ES-I3 (cell line): ENCODE results near the gene DDI2.

Source experiments
- H3K36me3 ChIP-seq: 2 replicates; pipeline ENCODE4 v1.6.1; 2013; ENCODE audit warnings: mild to moderate bottlenecking, low read length, control low read depth, moderate library complexity; ENCODE audit not compliant: insufficient read depth
- H3K4me1 ChIP-seq: 2 replicates; pipeline ENCODE4 v1.6.1; 2013; ENCODE audit warnings: mild to moderate bottlenecking, control low read depth, low read length; ENCODE audit not compliant: insufficient read depth
- H3K9ac ChIP-seq: 2 replicates; pipeline ENCODE4 v1.6.1; 2013; ENCODE audit warnings: low read depth, mild to moderate bottlenecking, low read length, moderate library complexity
- H3K9me3 ChIP-seq: 2 replicates; pipeline ENCODE4 v1.6.1; 2013; ENCODE audit warnings: mild to moderate bottlenecking, low read length, moderate library complexity; ENCODE audit not compliant: control insufficient read depth, insufficient read depth

The DDI2 gene

GRCh38 chr1:15620155-15620545 lies 2.9 kb downstream of the DDI2 start:
- Histone ChIP-seq H3K9ac (no peak overlapping the region), H3K36me3 (0 out of 2 replicates have a peak, but pooled peaks cover 3% of the 10 kb centered on the region), H3K4me1 (peaks cover 9% of the 10 kb centered on the region), H3K9me3 (no peaks in the 10 kb centered on the region)

- H3K36me3 ChIP-seq: 0 out of 2 replicates have a peak, but pooled peaks cover 3% of the 10 kb centered on the region
- no peaks in the 10 kb centered on the region for H3K9me3 ChIP-seq
- H3K4me1 ChIP-seq: peaks cover 4% of the 10 kb centered on the region; the same call in 1 of the 2 replicates
- no peak overlapping the region for H3K9ac ChIP-seq
Measured at GRCh38 chr1:15620902-15621682, 3.8 kb downstream of the DDI2 start.

GRCh38 chr1:15621975-15622374 lies 4.7 kb downstream of the DDI2 start:
- H3K9me3 ChIP-seq: no peaks in the 10 kb centered on the region
- no peak overlapping the region for H3K9ac ChIP-seq
- H3K4me1 ChIP-seq: peaks cover 4% of the 10 kb centered on the region; the same call in 1 of the 2 replicates
- 0 out of 2 replicates have a peak, but pooled peaks cover 3% of the 10 kb centered on the region for H3K36me3 ChIP-seq

- H3K36me3 ChIP-seq: peaks cover 6% of the 10 kb centered on the region; the same call in 1 of the 2 replicates
- peaks cover 4% of the 10 kb centered on the region; the same call in 1 of the 2 replicates for H3K4me1 ChIP-seq
- no peak overlapping the region for H3K9ac ChIP-seq
- H3K9me3 ChIP-seq: no peaks in the 10 kb centered on the region
Measured at GRCh38 chr1:15622712-15623373, 5.6 kb downstream of the DDI2 start.

GRCh38 chr1:15623435-15623834 lies 6.2 kb downstream of the DDI2 start:
- peaks cover 6% of the 10 kb centered on the region; the same call in 1 of the 2 replicates for H3K36me3 ChIP-seq
- H3K9ac ChIP-seq: no peak overlapping the region
- H3K4me1 ChIP-seq: peaks cover 4% of the 10 kb centered on the region; the same call in 1 of the 2 replicates
- H3K9me3 ChIP-seq: no peaks in the 10 kb centered on the region

- H3K4me1 ChIP-seq: peaks cover 4% of the 10 kb centered on the region; the same call in 1 of the 2 replicates
- H3K9me3 ChIP-seq: no peaks in the 10 kb centered on the region
- no peak overlapping the region for H3K9ac ChIP-seq
- H3K36me3 ChIP-seq: peaks cover 6% of the 10 kb centered on the region; the same call in 1 of the 2 replicates
Measured at GRCh38 chr1:15624133-15624714, 7.0 kb downstream of the DDI2 start.

GRCh38 chr1:15625056-15625917 lies 8.0 kb downstream of the DDI2 start:
- Histone ChIP-seq H3K9me3 (no peaks in the 10 kb centered on the region), H3K9ac (no peak overlapping the region), H3K4me1 (no peaks in the 10 kb centered on the region), H3K36me3 (peaks cover 6% of the 10 kb centered on the region; the same call in 1 of the 2 replicates)

- no peaks in the 10 kb centered on the region for H3K9me3 ChIP-seq
- no peaks in the 10 kb centered on the region for H3K4me1 ChIP-seq
- H3K9ac ChIP-seq: no peak overlapping the region
- H3K36me3 ChIP-seq: peaks cover 8% of the 10 kb centered on the region
Measured at GRCh38 chr1:15626269-15626950, 9.2 kb downstream of the DDI2 start.

GRCh38 chr1:15627343-15627988 lies 10.2 kb downstream of the DDI2 start:
- no peak overlapping the region for H3K9ac ChIP-seq
- H3K36me3 ChIP-seq: peaks cover 8% of the 10 kb centered on the region
- H3K4me1 ChIP-seq: no peaks in the 10 kb centered on the region
- no peaks in the 10 kb centered on the region for H3K9me3 ChIP-seq

- Histone ChIP-seq H3K36me3 (peaks cover 8% of the 10 kb centered on the region), H3K9me3 (no peaks in the 10 kb centered on the region), H3K4me1 (no peaks in the 10 kb centered on the region), H3K9ac (no peak overlapping the region)
Measured at GRCh38 chr1:15628003-15628402, 10.7 kb downstream of the DDI2 start.

- Histone ChIP-seq H3K9ac (no peak overlapping the region), H3K4me1 (no peaks in the 10 kb centered on the region), H3K36me3 (peaks cover 29% of the 10 kb centered on the region), H3K9me3 (no peaks in the 10 kb centered on the region)
Measured at GRCh38 chr1:15633756-15634420, 16.6 kb downstream of the DDI2 start.

GRCh38 chr1:15636436-15636835 lies 19.2 kb downstream of the DDI2 start:
- no peaks in the 10 kb centered on the region for H3K9me3 ChIP-seq
- H3K36me3 ChIP-seq: peaks cover 24% of the 10 kb centered on the region
- H3K9ac ChIP-seq: no peak overlapping the region
- H3K4me1 ChIP-seq: no peaks in the 10 kb centered on the region

GRCh38 chr1:15637826-15638225 lies 20.6 kb downstream of the DDI2 start:
- Histone ChIP-seq H3K9me3 (no peaks in the 10 kb centered on the region), H3K4me1 (no peaks in the 10 kb centered on the region), H3K36me3 (peaks cover 24% of the 10 kb centered on the region), H3K9ac (no peak overlapping the region)
